NT2/D1 (cell line): ENCODE data around the gene RPGRIP1L.

Source experiments
- DNase-seq: peaks from one replicate; pipeline ENCODE4 v3.0.0-alpha.2; 2011; ENCODE audit warnings: low read depth, low spot score
- H3K27me3 ChIP-seq: 2 replicates; pipeline ENCODE4 v1.6.0; 2011; ENCODE audit warnings: mild to moderate bottlenecking; ENCODE audit not compliant: insufficient read length, insufficient read depth
- H3K36me3 ChIP-seq: 2 replicates; pipeline ENCODE4 v1.6.1; 2011; ENCODE audit warnings: mild to moderate bottlenecking, low read length, mixed read lengths; ENCODE audit not compliant: insufficient read depth, insufficient read length
- H3K4me1 ChIP-seq: 2 replicates; pipeline ENCODE4 v1.5.1; 2011; ENCODE audit not compliant: insufficient read depth, insufficient read length
- H3K4me3 ChIP-seq: 2 replicates; pipeline ENCODE4 v1.5.1; 2011; ENCODE audit warnings: low read depth; ENCODE audit not compliant: insufficient read length
- H3K9ac ChIP-seq: 2 replicates; pipeline ENCODE4 v1.6.0; 2011; ENCODE audit warnings: low read depth; ENCODE audit not compliant: insufficient read length
- H3K9me3 ChIP-seq: 2 replicates; pipeline ENCODE4 v1.5.1; 2011; ENCODE audit warnings: mild to moderate bottlenecking, low read length; ENCODE audit not compliant: insufficient read depth
- SUZ12 ChIP-seq: IDR thresholded peaks from 2 replicates; pipeline ENCODE4 v1.6.1; 2011; ENCODE audit not compliant: insufficient read length, insufficient read depth; ENCODE audit errors: extremely low read depth
- YY1 ChIP-seq: IDR thresholded peaks from 2 replicates; pipeline ENCODE4 v1.6.1; 2011; ENCODE audit not compliant: insufficient read length, insufficient read depth
- ZNF274 ChIP-seq: IDR thresholded peaks from 2 replicates; pipeline ENCODE4 v1.6.1; 2011; ENCODE audit warnings: mild to moderate bottlenecking, low read depth, low read length

Gene RPGRIP1L

GRCh38 chr16:53662072-53662471 lies 41.6 kb downstream of the RPGRIP1L start:
- no peak overlapping the region for H3K9ac ChIP-seq
- H3K4me1 ChIP-seq = no peaks in the 10 kb centered on the region
- no peak for DNase-seq
- no peak overlapping the region for H3K4me3 ChIP-seq
- H3K27me3 ChIP-seq = no peaks in the 10 kb centered on the region
- no peaks in the 10 kb centered on the region for H3K9me3 ChIP-seq
- peaks cover 5% of the 10 kb centered on the region for H3K36me3 ChIP-seq
- TF ChIP-seq YY1 (no peak), ZNF274 (no peak), SUZ12 (no peak)

GRCh38 chr16:53654946-53655345 lies 48.7 kb downstream of the RPGRIP1L start:
- no peak overlapping the region for H3K4me3 ChIP-seq
- peaks cover 29% of the 10 kb centered on the region for H3K36me3 ChIP-seq
- H3K4me1 ChIP-seq = no peaks in the 10 kb centered on the region
- H3K9ac ChIP-seq = no peak overlapping the region
- H3K9me3 ChIP-seq = no peaks in the 10 kb centered on the region
- TF ChIP-seq YY1 = no peak
- TF ChIP-seq SUZ12 = no peak
- no peak for TF ChIP-seq ZNF274
- DNase-seq = no peak
- no peaks in the 10 kb centered on the region for H3K27me3 ChIP-seq

GRCh38 chr16:53651357-53651756 lies 52.3 kb downstream of the RPGRIP1L start:
- DNase-seq = peak; percentile 9

GRCh38 chr16:53646506-53646905 lies 57.2 kb downstream of the RPGRIP1L start:
- no peak overlapping the region for H3K4me3 ChIP-seq
- no peak for TF ChIP-seq ZNF274
- TF ChIP-seq YY1 = no peak
- TF ChIP-seq SUZ12 = no peak
- no peak for DNase-seq
- no peaks in the 10 kb centered on the region for H3K27me3 ChIP-seq
- peaks cover 22% of the 10 kb centered on the region for H3K36me3 ChIP-seq
- peaks cover 11% of the 10 kb centered on the region; the same call in 1 of the 2 replicates for H3K9me3 ChIP-seq
- H3K4me1 ChIP-seq = no peaks in the 10 kb centered on the region
- no peak overlapping the region for H3K9ac ChIP-seq

More at GRCh38 chr16:53651357-53651756, 52.3 kb downstream of the RPGRIP1L start:
- Histone ChIP-seq H3K4me3 (no peak overlapping the region), H3K9ac (no peak overlapping the region), H3K27me3 (no peaks in the 10 kb centered on the region), H3K9me3 (no peaks in the 10 kb centered on the region), H3K4me1 (no peaks in the 10 kb centered on the region), H3K36me3 (peaks cover 34% of the 10 kb centered on the region)
- no peak for TF ChIP-seq SUZ12
- TF ChIP-seq YY1 = no peak
- TF ChIP-seq ZNF274 = no peak

GRCh38 chr16:53643474-53643873 lies 60.2 kb downstream of the RPGRIP1L start:
- H3K27me3 ChIP-seq = no peaks in the 10 kb centered on the region
- H3K36me3 ChIP-seq = peaks cover 26% of the 10 kb centered on the region
- TF ChIP-seq ZNF274 = no peak
- TF ChIP-seq YY1 = no peak

GRCh38 chr16:53642094-53642493 lies 61.6 kb downstream of the RPGRIP1L start:
- Histone ChIP-seq H3K9ac (no peak overlapping the region), H3K36me3 (peaks cover 22% of the 10 kb centered on the region)
- TF ChIP-seq YY1 (no peak), SUZ12 (no peak), ZNF274 (no peak)

More at GRCh38 chr16:53643474-53643873, 60.2 kb downstream of the RPGRIP1L start:
- Histone ChIP-seq H3K9ac (no peak overlapping the region), H3K4me3 (no peak overlapping the region), H3K9me3 (peaks cover 11% of the 10 kb centered on the region; the same call in 1 of the 2 replicates), H3K4me1 (no peaks in the 10 kb centered on the region)
- DNase-seq = no peak

GRCh38 chr16:53636978-53637377 lies 66.7 kb downstream of the RPGRIP1L start:
- TF ChIP-seq YY1 (no peak), SUZ12 (no peak), ZNF274 (no peak)
- H3K4me3 ChIP-seq = no peak overlapping the region

More at GRCh38 chr16:53642094-53642493, 61.6 kb downstream of the RPGRIP1L start:
- Histone ChIP-seq H3K9me3 (peaks cover 11% of the 10 kb centered on the region; the same call in 1 of the 2 replicates), H3K4me3 (no peak overlapping the region), H3K4me1 (no peaks in the 10 kb centered on the region), H3K27me3 (no peaks in the 10 kb centered on the region)
- DNase-seq = no peak

GRCh38 chr16:53632526-53632925 lies 71.1 kb downstream of the RPGRIP1L start:
- H3K36me3 ChIP-seq = peaks cover 17% of the 10 kb centered on the region
- H3K9ac ChIP-seq = no peak overlapping the region
- H3K4me3 ChIP-seq = no peak overlapping the region
- TF ChIP-seq SUZ12 (no peak), ZNF274 (no peak), YY1 (no peak)
- DNase-seq = no peak
- no peaks in the 10 kb centered on the region for H3K4me1 ChIP-seq
- no peaks in the 10 kb centered on the region for H3K9me3 ChIP-seq
- no peaks in the 10 kb centered on the region for H3K27me3 ChIP-seq

More at GRCh38 chr16:53636978-53637377, 66.7 kb downstream of the RPGRIP1L start:
- Histone ChIP-seq H3K9me3 (no peaks in the 10 kb centered on the region), H3K27me3 (no peaks in the 10 kb centered on the region), H3K9ac (no peak overlapping the region), H3K36me3 (peaks cover 25% of the 10 kb centered on the region), H3K4me1 (no peaks in the 10 kb centered on the region)
- no peak for DNase-seq
